Esophagus squamous epithelium (tissue), 4 donors: Measurements from ENCODE around the gene MEIOSIN.

Experiments used
- CTCF ChIP-seq, 6 experiments: fragments of 450-650 bp in 4 of 6; fragments of 200-600 bp in 2 of 6; sonication (generic) in 2 of 6; IDR thresholded peaks; one replicate each; pipeline ENCODE4 v1.5.1; 2016 to 2019; ENCODE audit warnings: antibody characterized with exemption in 6 of 6, mild to moderate bottlenecking in 4 of 6, moderate library complexity in 4 of 6
- POLR2A ChIP-seq, 4 donors: fragments of 450-650 bp; IDR thresholded peaks; one replicate each; pipeline ENCODE4 v1.6.1; 2017; ENCODE audit warnings: antibody characterized with exemption in 4 of 4, mild to moderate bottlenecking in 4 of 4, moderate library complexity in 3 of 4

- no peak for TF ChIP-seq CTCF (IDR thresholded peaks at IDR 0.05)
- no peak for TF ChIP-seq POLR2A (IDR thresholded peaks at IDR 0.05)
These were observed 45.6 kb upstream of the MEIOSIN start for GRCh38 chr19:45687599-45687998.
